ENCODE results near the gene TCF19.

Gene TCF19

GRCh38 chr6:31197559-31198305 lies 39.3 kb downstream of the TCF19 start (continued):
- peak; percentile 57; the same call in 1 of the 2 replicates for TF ChIP-seq ZBTB11 (tag by site-specific recombination; conservative IDR thresholded peaks at IDR 0.05; ENCODE audit: low read depth)
- no peak for TF ChIP-seq ZNF654 (tag by site-specific recombination; IDR thresholded peaks at IDR 0.05; ENCODE audit: low read depth)
- no peak for TF ChIP-seq ZNF621 (tag by site-specific recombination; IDR thresholded peaks at IDR 0.05)
- TF ChIP-seq FEZF1 (tag by site-specific recombination; IDR thresholded peaks at IDR 0.05), result no peak
- 0 out of 2 replicates have a peak, but pooled peaks have one; percentile 1 for TF ChIP-seq ZNF785 (tag by site-specific recombination; IDR thresholded peaks at IDR 0.05)
- TF ChIP-seq ZNF658 (tag by site-specific recombination; IDR thresholded peaks at IDR 0.05), result no peak
- TF ChIP-seq ZNF600 (tag by site-specific recombination; IDR thresholded peaks at IDR 0.05), result peak; percentile 73
- no peak for TF ChIP-seq ZBTB44 (tag by site-specific recombination; IDR thresholded peaks at IDR 0.05)
- TF ChIP-seq ZBTB20 (tag by site-specific recombination; IDR thresholded peaks at IDR 0.05), result peak; percentile 66
- TF ChIP-seq ZNF585B (tag by site-specific recombination; IDR thresholded peaks at IDR 0.05), result no peak
- no peak for TF ChIP-seq ZNF837 (tag by site-specific recombination; IDR thresholded peaks at IDR 0.05)
- no peak for TF ChIP-seq ZBTB7A (tag by site-specific recombination; IDR thresholded peaks at IDR 0.05; ENCODE audit: low read depth)
- no peak for TF ChIP-seq PBX3 (CRISPR knock-in tag; IDR thresholded peaks at IDR 0.05)
- no peak for TF ChIP-seq HOXA7 (CRISPR knock-in tag; IDR thresholded peaks at IDR 0.05; ENCODE audit: borderline replicate concordance)
- no peak for TF ChIP-seq ZNF488 (tag by site-specific recombination; IDR thresholded peaks at IDR 0.05)
- peak; percentile 45; the same call in 1 of the 2 replicates for TF ChIP-seq ZNF423 (tag by site-specific recombination; IDR thresholded peaks at IDR 0.05)
- TF ChIP-seq SP7 (tag by site-specific recombination; IDR thresholded peaks at IDR 0.05), result peak; percentile 78
- no peak for TF ChIP-seq ZNF433 (tag by site-specific recombination; IDR thresholded peaks at IDR 0.05; ENCODE audit: low read depth)
- no peak for TF ChIP-seq ZNF16 (tag by site-specific recombination; IDR thresholded peaks at IDR 0.05; ENCODE audit: low read depth)
- TF ChIP-seq ZNF544 (tag by site-specific recombination; IDR thresholded peaks at IDR 0.05), result no peak
- no peak for TF ChIP-seq ZNF133 (tag by site-specific recombination; IDR thresholded peaks at IDR 0.05)
- TF ChIP-seq ZNF692 (tag by site-specific recombination; IDR thresholded peaks at IDR 0.05), result peak; percentile 39
- TF ChIP-seq ZNF449 (tag by site-specific recombination; IDR thresholded peaks at IDR 0.05), result peak; percentile 10; the same call in 1 of the 2 replicates
- TF ChIP-seq ZNF670 (tag by site-specific recombination; IDR thresholded peaks at IDR 0.05; ENCODE audit: low read depth), result no peak
